ENCODE results near the gene AOX1. TPM values are rescaled to one million over a fixed set of nuclear protein-coding genes. Genes with fewer than 3 reads are reported as not detected.
A peak's percentile ranks its signal among the peaks of the same experiment; 100 is the strongest.

The AOX1 gene
- total RNA-seq, 1 experiment from 2014 or later = 3.0 TPM

DNA sequence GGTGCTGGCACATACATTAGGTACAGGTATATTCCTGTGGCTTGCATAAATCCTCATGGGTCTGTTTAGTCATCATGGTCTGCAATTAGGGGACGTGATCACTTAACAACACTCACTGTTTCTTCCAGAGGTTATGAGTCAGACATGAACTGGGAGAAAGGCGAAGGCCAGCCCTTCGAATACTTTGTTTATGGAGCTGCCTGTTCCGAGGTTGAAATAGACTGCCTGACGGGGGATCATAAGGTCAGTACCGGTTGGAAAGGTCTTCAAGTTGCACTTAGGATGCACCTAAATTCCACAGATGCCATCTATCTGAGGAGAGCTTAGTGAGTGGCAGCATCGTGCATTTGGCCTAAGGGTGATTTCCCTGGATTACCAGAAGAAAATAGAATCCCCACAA is 76.9 kb downstream of the AOX1 start:
- TF ChIP-seq POLR2AphosphoS5 (IDR thresholded peaks at IDR 0.05; ENCODE audit: low read depth, low read length) (no peak), TCF7L2 (IDR thresholded peaks at IDR 0.05; ENCODE audit: low read depth, low read length) (no peak), REST (IDR thresholded peaks at IDR 0.05; ENCODE audit: insufficient read depth in 1 of 2, low read depth in 2 of 2, low read length in 1 of 2) (no peak), SIN3A (IDR thresholded peaks at IDR 0.05; ENCODE audit: borderline replicate concordance, insufficient read depth, low read depth, low read length) (no peak), CTCF (IDR thresholded peaks at IDR 0.05) (no peak)
- in situ Hi-C loops (cut with HindIII; ENCODE audit: low pct_unique_long_range_greater_than_20kb, low sequenced_read_pairs) = no loop called here
- H3K4me3 ChIP-seq (ENCODE audit: low read depth in 2 of 2, low read length in 2 of 2) = no peak overlapping the region

DNA sequence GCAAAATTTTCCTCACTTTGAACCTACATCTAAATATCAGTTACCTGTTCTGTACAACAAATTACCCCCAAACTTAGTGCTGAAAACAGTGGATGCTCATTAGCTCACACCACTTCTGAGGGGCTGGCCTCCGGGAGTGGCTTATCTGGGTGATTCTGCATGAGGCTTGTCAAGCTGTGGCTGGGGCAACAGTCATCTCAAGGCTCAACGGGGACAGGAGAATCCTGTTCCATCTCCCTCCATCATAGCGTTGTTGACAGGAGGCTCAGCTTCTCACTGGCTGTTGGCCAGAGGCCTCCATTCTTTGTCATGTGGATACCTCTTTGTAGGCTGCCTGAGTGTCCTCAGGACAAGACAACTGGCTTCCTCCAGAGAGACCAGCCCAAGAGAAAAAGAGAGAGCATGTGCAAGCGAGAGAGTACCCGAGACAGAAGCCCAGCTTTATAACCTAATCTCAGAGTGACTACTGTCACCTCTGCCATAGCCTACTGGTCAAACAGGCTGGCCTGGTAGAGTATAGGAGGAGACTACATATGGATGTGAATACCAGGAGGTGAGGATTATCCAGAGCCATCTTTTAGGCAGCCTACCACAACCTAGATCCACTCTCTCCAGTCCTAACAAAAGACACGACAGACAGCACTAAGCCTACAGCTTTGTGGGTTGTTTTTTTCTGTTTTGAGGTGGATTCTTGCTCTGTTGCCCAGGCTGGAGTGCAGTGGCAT is 79.1 kb downstream of the AOX1 start:
- in situ Hi-C loops (cut with HindIII; ENCODE audit: low pct_unique_long_range_greater_than_20kb, low sequenced_read_pairs) (no loop called here), intact Hi-C loops (cut with micrococcal nuclease; ENCODE audit: unreplicated experiment) (no loop called here)
- H3K9me3 ChIP-seq (ENCODE audit: control insufficient read depth, insufficient read depth, low read depth, low read length) = no peaks in the 10 kb centered on the region
- no TSS peak for BruUV-seq (replicated peaks)
- H3K27me3 ChIP-seq (ENCODE audit: control insufficient read depth, insufficient read depth, low read length) = no peaks in the 10 kb centered on the region
- no peak for ATAC-seq
- no peaks in the 10 kb centered on the region for H3K4me1 ChIP-seq (ENCODE audit: control insufficient read depth, insufficient read depth, low read length)
- H3K27ac ChIP-seq (ENCODE audit: low read length) = no peak overlapping the region
- ChIA-PET CTCF (interaction anchor here (0.6 kb wide), 1 partner anchor 218 kb away, joined by 3 read pairs; no protein-coding TSS in a partner anchor), POLR2A (no interaction called here)
- H3K36me3 ChIP-seq (ENCODE audit: control insufficient read depth, insufficient read depth, low read length) = no peaks in the 10 kb centered on the region
- TF ChIP-seq CTCF (IDR thresholded peaks at IDR 0.05) = no peak
- TF ChIP-seq SIN3A (IDR thresholded peaks at IDR 0.05; ENCODE audit: borderline replicate concordance, insufficient read depth, low read depth, low read length) = no peak
- no peak for TF ChIP-seq POLR2AphosphoS5 (IDR thresholded peaks at IDR 0.05; ENCODE audit: low read depth, low read length)
- no peak for TF ChIP-seq TCF7L2 (IDR thresholded peaks at IDR 0.05; ENCODE audit: low read depth, low read length)
- DNase-seq (ENCODE audit: low read depth, low spot score) = no peak
- no peak overlapping the region for H3K4me3 ChIP-seq (ENCODE audit: low read depth in 2 of 2, low read length in 2 of 2)

More for the DNA sequence above, 76.9 kb downstream of the AOX1 start:
- POLR2A ChIA-PET = no interaction called here
- H3K9me3 ChIP-seq (ENCODE audit: control insufficient read depth, insufficient read depth, low read depth, low read length) = no peaks in the 10 kb centered on the region
- H3K27ac ChIP-seq (ENCODE audit: low read length) = peak overlapping the region; percentile 5; the same call in 1 of the 2 replicates
- H3K4me1 ChIP-seq (ENCODE audit: control insufficient read depth, insufficient read depth, low read length) = no peaks in the 10 kb centered on the region
- no TSS peak for BruUV-seq (replicated peaks)
- intact Hi-C loops (cut with micrococcal nuclease; ENCODE audit: unreplicated experiment) = no loop called here
- H3K36me3 ChIP-seq (ENCODE audit: control insufficient read depth, insufficient read depth, low read length) = no peaks in the 10 kb centered on the region
- DNase-seq (ENCODE audit: low read depth, low spot score) (no peak), ATAC-seq (peak; percentile 91)
- CTCF ChIA-PET = no interaction called here
- H3K27me3 ChIP-seq (ENCODE audit: control insufficient read depth, insufficient read depth, low read length) = no peaks in the 10 kb centered on the region

Data from Panc1 (cell line).